ENCODE results near the gene KCNJ5. TPM values are rescaled to one million over a fixed set of nuclear protein-coding genes. Genes with fewer than 3 reads are reported as not detected.

Gene KCNJ5
- total RNA-seq, 1 experiment from 2014 or later: 0.11 TPM

DNA sequence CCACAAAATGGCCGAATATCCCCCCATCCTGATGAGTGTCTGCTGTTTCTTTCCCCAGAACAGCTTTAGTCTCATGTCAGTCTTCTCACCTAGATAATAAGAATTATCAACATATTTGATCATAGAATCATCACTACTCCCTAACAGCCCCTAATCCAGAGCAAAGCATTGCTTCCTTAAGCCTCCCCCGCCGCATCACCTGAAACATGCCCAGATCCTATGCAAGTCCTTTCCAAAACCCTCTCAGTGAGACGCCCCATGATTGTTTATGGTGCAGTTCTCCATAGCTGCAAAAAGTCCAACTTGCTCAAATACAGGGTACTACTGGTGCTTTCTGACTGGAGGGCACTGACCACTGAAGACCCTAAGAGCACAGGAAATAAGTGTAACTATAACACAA, 44.2 kb upstream of the KCNJ5 start:
- Histone ChIP-seq H3K9me3 (ENCODE audit: control insufficient read depth, low read depth, low read length) (no peaks in the 10 kb centered on the region), H3T11ph (ENCODE audit: low read length) (no peak overlapping the region), H3K79me2 (ENCODE audit: insufficient read depth, low read length) (no peaks in the 10 kb centered on the region), H2BK20ac (ENCODE audit: low read depth, low read length, poor library complexity, severe bottlenecking) (no peak overlapping the region), H2BK120ac (ENCODE audit: low read depth, low read length, poor library complexity, severe bottlenecking) (no peak overlapping the region), H4K8ac (replicated peaks; ENCODE audit: insufficient read length, low read depth, low read length) (no peak overlapping the region), H4K5ac (ENCODE audit: insufficient read length, low read depth, low read length) (no peak overlapping the region), H3K14ac (ENCODE audit: insufficient read depth, low read length) (no peak overlapping the region), H3K4ac (ENCODE audit: low read depth, low read length) (no peak overlapping the region), H3K27me3 (ENCODE audit: insufficient read depth, low read length) (no peaks in the 10 kb centered on the region), H2BK12ac (ENCODE audit: insufficient read length, low read depth, low read length) (no peak overlapping the region), H3K4me1 (ENCODE audit: insufficient read depth, low read length) (0 out of 2 replicates have a peak, but pooled peaks cover 2% of the 10 kb centered on the region), H3K27ac (ENCODE audit: insufficient read length, low read depth, low read length) (no peak overlapping the region), H4K91ac (ENCODE audit: insufficient read length, low read depth, low read length) (no peak overlapping the region), H3K9ac (ENCODE audit: extremely low read depth, insufficient read length, low read length) (no peak overlapping the region), H2BK15ac (ENCODE audit: low read depth, low read length) (no peak overlapping the region), H4K20me1 (ENCODE audit: control insufficient read depth, insufficient read depth, insufficient read length) (no peaks in the 10 kb centered on the region), H3K18ac (ENCODE audit: insufficient read length, low read depth, low read length) (no peak overlapping the region), H3K79me1 (ENCODE audit: insufficient read depth, low read depth, low read length, poor library complexity, severe bottlenecking) (no peaks in the 10 kb centered on the region), H3K23ac (ENCODE audit: insufficient read length, low read depth, low read length) (no peak overlapping the region), H2AK5ac (ENCODE audit: insufficient read length, low read length) (no peak overlapping the region), H3K56ac (ENCODE audit: insufficient read length, low read depth, low read length) (no peak overlapping the region), H2BK5ac (ENCODE audit: insufficient read length, low read length) (no peak overlapping the region), H3K4me2 (ENCODE audit: insufficient read depth, insufficient read length, low read length) (no peak overlapping the region), H3K23me2 (ENCODE audit: insufficient read length, low read depth, low read length, poor library complexity, severe bottlenecking) (no peaks in the 10 kb centered on the region), H2AFZ (ENCODE audit: low read length) (no peak overlapping the region)
- peaks cover 9 to 14% of the 10 kb centered on the region in 2 experiments for H3K4me1 Mint-ChIP-seq
- DNase-seq: no peak
- TF ChIP-seq, protein P1, sequence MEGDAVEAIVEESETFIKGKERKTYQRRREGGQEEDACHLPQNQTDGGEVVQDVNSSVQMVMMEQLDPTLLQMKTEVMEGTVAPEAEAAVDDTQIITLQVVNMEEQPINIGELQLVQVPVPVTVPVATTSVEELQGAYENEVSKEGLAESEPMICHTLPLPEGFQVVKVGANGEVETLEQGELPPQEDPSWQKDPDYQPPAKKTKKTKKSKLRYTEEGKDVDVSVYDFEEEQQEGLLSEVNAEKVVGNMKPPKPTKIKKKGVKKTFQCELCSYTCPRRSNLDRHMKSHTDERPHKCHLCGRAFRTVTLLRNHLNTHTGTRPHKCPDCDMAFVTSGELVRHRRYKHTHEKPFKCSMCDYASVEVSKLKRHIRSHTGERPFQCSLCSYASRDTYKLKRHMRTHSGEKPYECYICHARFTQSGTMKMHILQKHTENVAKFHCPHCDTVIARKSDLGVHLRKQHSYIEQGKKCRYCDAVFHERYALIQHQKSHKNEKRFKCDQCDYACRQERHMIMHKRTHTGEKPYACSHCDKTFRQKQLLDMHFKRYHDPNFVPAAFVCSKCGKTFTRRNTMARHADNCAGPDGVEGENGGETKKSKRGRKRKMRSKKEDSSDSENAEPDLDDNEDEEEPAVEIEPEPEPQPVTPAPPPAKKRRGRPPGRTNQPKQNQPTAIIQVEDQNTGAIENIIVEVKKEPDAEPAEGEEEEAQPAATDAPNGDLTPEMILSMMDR (conservative IDR thresholded peaks at IDR 0.05): no peak
- H3K27ac Mint-ChIP-seq: no peak overlapping the region
- H3K9me3 Mint-ChIP-seq: no peaks in the 10 kb centered on the region
- H3K4me3 Mint-ChIP-seq: no peak overlapping the region
- H3K36me3 Mint-ChIP-seq (ENCODE audit: insufficient read depth in 1 of 3, low read depth in 3 of 3): no peaks in the 10 kb centered on the region; a peak in 1 of 7 replicates
- peaks cover 3% of the 10 kb centered on the region; the same call in 1 of the 2 replicates for H3K27me3 Mint-ChIP-seq (ENCODE audit: low read depth)
- WGBS (ENCODE audit: extremely low coverage, insufficient read length, low lambda C conversion rate): no CpG with 5 or more reads among the region's 4 CpGs

All from H9 (cell line).